HG02588 (cell line): Measurements from ENCODE around the gene NTN1.

ENCODE experiments used
- ATAC-seq: cut with Tn5 transposase; IDR thresholded peaks from one replicate; pipeline ENCODE4 v1.9.1; 2021; ENCODE audit warnings: mild to moderate bottlenecking, moderate library complexity; ENCODE audit not compliant: unreplicated experiment

NTN1 gene

GRCh38 chr17:9212376-9213302, 191.3 kb downstream of the NTN1 start:
- no peak for ATAC-seq

GRCh38 chr17:9213303-9213640, 192.0 kb downstream of the NTN1 start:
- ATAC-seq = no peak

GRCh38 chr17:9215465-9215864, 194.2 kb downstream of the NTN1 start:
- ATAC-seq = no peak

GRCh38 chr17:9217151-9218056, 196.1 kb downstream of the NTN1 start:
- no peak for ATAC-seq

- ATAC-seq = no peak
Observed at GRCh38 chr17:9218064-9218635, 196.8 kb downstream of the NTN1 start.

DNA sequence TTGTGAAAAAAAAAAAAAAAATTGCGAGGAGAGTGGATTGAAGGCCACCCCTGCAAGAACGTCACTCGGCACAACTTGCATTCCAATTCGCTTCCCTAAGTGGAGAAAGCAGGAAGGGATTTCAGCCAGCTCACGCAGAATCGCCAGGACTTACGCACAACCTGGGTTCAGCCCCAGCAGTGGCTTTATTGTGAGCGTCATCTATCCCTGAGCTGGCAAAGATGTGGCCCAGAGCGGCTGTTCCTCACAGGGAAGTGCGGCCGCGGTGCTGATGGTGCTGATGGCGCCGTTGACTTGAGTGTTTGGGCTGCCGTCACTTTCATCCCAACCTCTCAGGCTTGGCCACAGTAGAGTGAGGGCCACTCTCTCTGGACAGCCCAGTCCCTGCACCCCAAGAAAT, 197.6 kb downstream of the NTN1 start:
- ATAC-seq = no peak

DNA sequence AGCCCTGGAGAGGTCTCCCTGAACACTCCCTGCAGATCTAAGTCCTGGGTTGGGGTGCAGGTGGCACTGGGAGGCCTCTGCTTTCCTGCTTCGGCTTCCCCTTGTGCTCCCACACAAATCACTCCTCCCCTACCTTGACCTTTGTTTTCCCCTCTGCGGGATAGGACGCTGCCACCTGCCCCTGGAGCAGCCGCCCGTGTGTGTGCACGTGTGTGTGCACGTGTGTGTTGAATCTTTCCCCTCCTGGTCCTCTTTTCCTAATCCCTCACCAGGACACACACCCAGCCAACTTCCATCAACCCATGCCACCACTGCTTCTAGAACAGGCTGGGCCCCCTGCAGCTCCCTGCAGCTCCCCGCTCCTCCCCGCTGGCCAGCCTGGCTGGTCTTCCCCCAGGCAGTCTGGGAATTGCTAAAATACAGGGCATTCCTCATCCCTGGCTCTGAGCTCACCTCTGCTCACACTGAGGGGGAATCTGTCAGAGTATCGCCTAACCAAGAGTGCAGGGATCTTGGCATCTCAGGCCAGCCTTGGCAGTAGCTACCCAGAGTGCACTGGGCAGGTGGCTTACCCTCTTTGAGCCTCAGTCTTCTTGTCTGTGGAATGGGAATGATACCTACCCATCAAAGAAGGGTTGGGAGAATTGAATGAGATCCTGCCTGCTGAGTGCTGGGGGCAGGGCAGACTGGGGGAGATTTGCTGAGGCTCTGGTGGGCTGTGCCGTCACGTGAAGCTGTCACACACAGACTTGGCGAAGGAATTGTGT, 198.5 kb downstream of the NTN1 start:
- ATAC-seq = no peak

DNA sequence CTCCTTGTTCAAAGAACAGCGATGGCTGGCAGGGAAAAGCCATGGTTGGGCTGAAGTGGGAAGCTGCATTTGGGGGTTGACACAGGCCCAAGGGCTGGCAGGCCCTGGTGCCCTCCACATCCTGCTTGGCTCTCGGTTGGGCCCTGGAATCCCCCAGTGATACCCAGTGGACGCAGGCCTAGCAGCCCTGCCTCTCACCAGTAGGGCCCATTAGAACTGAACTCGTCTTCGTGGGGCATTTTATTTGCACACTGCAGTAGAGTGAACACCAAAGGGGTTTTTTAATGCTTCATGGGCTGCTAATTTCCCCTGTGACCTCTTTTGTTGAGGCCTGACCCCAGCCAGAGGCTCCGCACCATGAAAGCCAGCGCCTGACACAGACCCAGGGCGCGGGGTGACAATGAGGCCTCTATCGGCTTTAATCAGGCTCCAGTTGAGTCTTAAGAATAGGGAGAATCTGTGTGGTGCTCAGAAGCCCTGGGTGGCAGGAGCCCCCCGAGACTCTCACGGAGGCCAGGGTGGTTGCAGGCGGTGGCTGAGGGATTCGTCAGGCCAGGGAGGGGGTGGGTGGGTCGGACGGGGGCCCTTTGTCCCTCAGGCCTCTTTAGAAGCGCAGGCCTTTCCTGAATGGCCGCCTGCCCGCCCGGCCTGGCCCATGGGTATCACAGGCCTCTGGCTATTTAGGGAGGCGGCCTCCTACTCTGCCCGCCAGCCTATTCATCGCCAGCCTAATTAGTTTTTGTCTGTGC, 199.3 kb downstream of the NTN1 start:
- ATAC-seq = no peak

- no peak for ATAC-seq
Observed at GRCh38 chr17:9221147-9221921, 200.0 kb downstream of the NTN1 start.

DNA sequence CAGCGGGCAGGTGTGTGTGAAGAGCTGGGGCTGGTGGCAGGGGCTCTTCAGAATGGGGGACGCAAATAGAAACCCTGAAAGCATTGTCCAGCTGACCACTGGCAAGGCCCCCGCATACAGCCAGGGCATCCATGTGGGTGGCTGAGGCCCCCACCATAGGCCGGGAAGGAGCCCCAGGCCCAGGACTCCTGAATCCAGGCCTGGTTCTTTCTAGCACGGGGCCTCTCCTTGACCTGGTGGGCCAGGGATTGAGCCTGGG, 200.5 kb downstream of the NTN1 start:
- no peak for ATAC-seq

DNA sequence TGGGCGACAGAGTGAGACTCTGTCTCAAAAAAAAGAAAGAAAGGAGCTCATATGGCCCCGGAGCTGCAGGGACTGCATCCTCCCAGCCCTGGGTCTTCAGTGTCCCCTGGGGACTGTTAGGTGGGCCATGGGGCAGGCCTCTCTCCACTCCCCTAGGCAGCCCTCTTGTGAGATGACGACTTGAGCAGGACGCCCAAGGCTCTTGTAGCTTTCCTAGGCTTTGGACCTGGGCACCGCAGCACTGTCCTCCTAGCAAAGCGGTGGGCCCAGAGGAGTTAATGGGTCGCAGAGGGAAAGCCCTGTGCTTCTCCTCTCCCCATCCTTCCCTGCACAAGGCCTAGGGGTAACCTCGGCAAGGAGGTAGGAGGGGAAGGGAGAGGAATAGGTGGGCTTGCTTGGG, 202.2 kb downstream of the NTN1 start:
- ATAC-seq = no peak

DNA sequence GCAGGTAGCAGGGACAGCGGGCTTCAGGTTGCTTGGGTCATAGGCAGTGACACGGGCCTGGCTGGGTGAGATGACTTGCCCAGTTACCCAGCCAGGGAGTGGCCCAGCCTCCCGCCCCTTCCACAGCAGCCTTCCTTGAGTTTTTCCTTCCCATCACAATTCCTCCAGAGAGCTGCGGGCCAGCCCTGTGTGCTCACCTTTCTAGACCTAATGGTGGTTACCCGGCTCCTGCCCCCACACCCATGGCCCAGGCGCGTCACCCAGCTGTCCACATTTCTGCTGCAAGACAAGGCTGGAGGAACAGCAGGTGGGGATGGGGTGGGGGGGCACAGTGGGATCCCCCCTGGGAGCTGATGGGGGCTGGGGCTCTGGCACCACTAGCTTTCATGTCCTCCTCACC, 203.2 kb downstream of the NTN1 start:
- no peak for ATAC-seq

DNA sequence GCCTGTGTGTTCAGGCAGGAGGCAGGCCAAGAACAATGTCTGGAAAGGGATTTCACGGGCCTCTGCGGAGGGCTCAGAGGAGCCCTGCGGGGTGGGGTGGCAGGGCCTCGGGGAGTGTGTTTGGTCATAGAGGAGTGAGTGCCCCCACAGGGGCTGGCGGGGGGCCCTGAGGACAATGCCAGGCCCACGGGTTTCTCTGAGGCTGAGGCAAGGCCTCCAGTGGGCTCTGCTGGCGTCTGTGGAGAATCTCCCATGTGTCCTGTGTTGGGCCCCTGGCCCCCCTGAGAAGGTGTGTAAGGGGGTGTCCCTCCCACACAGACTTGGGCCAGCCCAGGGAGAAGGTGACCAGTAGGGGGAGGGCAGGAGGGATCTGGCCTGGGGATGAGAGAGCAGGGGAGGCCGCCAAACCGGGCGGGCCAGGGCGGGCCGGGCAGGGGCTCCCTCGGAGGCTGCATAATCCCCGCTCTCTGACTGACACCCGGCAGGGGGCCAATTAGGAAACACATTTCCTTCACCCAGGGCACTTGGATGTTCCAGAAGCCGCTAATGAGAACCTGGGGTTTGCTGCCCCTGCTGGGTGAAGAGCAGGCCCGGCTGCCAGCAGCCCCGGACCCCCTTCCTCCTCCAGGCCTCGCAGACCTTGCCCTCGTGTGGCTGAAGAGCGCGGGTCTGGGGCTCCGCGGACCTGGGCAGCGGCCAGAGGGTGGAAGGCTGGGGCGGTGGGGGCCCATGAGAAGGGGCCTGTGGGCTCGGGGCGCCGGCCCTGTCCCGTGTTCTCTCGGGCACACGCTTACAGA, 204.2 kb downstream of the NTN1 start:
- no peak for ATAC-seq

DNA sequence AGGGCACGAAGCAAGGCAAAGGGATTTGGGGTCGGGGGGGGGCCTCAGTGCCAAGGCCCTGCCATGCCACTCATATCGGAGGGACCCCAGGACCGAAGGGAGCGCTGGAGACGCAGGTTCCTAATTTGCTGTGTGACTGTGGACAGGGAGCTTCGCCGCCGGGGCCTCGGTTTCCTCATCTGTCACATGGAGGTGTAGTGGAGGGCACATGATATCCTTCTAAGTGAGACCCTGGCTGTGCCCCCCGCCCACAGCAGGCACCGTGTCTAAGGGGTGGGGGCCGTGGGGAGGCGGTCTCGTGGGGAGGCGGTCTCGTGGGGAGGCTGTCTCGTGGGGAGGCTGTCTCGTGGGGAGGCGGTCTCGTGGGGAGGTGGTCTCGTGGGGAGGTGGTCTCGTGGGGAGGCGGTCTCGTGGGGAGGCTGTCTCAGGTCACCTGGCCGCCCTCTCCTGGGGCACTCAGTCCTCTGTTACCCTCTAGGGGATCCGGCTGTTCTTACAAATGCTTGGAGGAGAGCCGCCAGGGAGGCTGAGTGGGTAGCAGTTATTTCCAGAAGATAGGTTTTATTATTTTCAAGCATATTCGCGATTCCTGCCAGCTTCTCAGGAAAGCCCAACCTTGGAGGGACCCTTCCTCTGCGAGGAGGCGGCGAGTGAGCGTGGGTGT, 205.0 kb downstream of the NTN1 start:
- ATAC-seq = no peak

DNA sequence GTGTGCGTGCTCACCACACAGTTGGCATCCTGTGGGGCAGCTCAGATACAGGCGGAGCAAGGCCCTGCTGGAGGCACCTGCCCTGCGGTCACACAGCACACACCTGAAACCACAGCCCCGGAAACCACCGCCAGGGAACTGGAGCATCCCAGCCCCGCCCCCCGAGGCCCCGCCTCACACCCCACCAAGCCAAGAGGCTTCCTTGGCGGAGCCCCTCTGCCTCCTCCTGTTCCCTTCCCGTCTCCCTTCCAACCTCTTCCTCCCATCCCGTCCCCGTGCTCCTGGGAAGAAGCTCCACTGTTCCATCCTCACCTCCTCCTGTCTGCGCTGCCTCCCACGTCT, 205.5 kb downstream of the NTN1 start:
- ATAC-seq = no peak

GRCh38 chr17:9227819-9228407, 206.6 kb downstream of the NTN1 start:
- ATAC-seq = no peak

GRCh38 chr17:9228408-9229159, 207.3 kb downstream of the NTN1 start:
- ATAC-seq = no peak
